HG02884 (cell line): Measurements from ENCODE around the gene SHF.
"Not testable (repeated sequence)": the region's sequence is repeated elsewhere in the genome, so short reads cannot be mapped to it uniquely, and the experiment has no call there.

Experiments used
- ATAC-seq: cut with Tn5 transposase; IDR thresholded peaks from one replicate; pipeline ENCODE4 v1.9.1; 2021; ENCODE audit warnings: mild to moderate bottlenecking, moderate library complexity; ENCODE audit not compliant: unreplicated experiment

Gene SHF, protein sequence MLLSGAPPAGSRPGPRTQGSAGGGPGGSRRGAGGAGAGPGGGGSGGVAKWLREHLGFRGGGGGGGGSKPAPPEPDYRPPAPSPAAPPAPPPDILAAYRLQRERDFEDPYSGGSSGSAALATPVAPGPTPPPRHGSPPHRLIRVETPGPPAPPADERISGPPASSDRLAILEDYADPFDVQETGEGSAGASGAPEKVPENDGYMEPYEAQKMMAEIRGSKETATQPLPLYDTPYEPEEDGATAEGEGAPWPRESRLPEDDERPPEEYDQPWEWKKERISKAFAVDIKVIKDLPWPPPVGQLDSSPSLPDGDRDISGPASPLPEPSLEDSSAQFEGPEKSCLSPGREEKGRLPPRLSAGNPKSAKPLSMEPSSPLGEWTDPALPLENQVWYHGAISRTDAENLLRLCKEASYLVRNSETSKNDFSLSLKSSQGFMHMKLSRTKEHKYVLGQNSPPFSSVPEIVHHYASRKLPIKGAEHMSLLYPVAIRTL

DNA sequence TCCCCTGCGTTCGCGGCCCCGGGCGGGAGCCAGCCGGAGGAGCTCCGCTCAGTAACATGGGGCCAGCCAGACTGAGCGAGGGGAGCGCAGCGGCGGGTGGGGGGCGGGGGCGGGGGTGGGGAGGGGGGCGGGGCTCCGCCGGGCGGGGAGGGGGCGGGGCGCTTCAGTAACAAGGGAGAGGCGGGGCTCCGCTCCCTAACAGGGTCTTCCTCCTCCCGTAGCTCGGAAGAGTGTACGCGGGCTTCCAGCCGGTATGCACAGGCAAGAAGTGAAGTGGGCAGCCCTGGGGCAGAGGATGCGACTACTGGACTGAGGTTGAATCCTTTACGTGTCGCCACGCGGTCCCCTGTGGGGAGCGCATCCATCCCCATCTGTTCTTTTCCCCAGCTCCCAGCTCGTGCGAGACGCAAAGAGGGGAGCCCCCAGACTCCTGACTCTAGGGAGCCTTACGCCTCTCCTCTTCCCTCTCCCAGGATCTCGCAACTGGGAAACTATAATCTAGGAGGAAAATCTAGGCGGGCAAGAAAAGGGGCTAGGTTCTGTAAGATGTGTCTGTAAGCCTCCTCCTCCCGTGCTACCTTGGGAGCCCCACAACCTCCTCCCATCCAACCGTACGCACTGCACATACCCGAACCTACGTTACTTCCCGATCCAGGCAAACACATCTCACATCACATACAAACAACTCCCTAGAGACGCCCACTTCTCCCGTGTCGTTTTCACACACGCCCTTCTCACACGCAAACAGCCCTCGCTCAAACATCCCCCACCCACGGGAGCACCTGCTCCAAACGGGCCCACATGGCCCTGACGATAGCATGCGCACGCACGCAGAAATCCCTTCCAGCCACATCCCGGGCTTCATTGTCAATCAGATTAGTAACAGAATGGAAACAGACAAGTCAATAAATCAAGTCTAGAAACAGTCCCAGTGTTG, at the start of gene SHF:
Gene SHF (minus strand): TSS at position 73 of the 937 bp plus-strand sequence. CDS start 15 bp downstream, at position 58.
- no peak for ATAC-seq

DNA sequence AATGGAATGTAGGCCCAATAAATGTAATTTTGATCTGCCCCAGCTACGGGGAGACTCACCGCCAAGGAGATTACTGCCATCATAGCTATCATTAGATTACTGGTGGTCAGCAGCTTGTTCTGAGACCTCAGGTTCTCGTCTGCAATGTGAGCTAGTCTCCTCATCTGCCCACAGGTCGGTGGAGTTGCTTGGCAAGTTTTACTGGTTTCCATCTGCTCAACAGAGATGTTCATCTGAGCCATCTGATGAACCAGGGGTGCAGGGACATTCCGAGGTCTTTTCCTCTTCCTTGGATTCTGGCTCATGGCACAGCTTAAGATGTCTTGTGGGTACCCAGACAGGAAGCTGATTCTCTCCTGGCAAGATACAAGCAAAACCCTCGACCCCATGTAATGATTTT, 49.0 kb upstream of the SHF start:
- not testable (repeated sequence) for ATAC-seq

DNA sequence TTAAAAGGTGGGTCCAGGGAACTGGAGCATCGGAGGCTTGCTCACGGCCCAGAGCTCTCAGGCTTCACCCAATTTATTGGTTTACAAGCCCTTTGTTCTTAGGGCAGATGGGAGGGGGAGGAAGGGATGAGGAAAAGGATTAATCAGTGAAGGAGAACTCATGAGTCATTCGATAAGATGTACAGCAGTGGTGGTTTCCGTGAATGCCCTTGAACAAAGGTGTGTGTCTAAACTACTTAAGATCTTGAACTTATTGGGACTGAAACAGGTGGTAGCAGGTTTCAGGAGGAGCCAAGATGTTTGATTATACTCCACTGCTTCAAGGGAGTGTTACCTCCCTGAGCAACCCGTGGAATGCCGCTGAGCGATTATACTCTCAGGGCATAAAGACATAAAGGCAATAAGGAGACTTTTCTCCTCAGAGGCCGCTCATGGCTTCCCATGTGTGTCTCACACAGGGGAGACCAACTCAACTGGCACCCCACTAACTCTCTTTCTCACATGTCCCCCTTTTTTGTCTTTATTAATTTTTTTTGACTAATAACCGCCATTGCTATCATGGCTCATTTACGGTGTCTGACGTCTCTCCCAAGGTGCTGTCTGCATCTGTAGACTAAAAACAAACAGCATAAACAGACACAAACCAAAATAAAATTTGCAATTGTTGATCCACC, 46.9 kb upstream of the SHF start:
- ATAC-seq = no peak

DNA sequence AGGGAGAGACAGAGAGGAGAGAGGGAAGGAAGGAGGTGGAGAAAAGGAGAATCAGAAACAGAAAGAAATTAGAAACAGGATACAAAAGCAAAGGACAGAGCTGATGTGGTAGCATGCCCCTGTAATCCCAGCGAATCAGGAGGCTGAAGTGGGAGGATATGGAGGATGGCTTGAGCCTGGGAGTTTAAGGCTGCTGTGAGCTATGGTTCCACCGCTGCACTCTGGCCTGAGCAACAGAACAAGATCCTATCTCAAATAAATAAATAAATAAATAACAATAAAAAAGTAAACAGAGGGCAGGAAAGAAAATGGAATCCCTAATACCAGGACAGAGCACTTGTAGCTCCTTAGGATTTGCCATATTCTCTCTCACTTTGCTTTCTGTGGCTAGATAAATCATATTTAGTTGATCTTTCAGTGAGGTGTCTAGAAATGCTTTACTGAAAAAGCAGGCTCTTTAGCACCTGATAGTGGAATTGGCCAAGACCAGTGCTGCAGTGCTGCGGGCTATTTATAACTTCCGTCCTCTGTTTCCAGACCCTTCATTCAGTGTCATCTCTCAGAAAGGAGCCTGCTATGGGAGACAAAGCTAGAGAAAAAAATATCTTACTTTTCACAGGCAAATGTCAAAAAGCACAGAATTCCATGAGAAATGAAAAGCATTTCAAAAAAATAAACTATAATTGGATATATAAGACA, 44.2 kb upstream of the SHF start:
- no peak for ATAC-seq

DNA sequence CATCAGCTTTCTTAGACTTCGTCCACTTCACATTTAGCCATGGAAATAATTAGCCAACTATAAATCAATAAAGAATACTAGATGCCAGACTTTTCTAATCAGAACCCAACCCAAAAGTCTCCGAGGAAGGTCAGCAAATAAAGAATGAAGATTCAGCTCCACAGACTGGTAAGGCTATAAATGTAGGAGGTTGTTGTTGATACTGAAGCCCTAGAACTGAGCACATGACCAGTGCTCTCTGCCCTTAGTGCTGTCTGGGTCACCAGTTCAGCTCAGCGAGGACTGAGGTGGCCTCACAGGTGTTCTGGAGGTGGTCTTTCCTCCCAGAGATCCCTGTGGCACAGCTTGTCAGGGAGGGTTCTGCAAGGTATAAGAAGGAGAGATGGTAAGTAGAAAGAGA, 43.4 kb upstream of the SHF start:
- no peak for ATAC-seq

DNA sequence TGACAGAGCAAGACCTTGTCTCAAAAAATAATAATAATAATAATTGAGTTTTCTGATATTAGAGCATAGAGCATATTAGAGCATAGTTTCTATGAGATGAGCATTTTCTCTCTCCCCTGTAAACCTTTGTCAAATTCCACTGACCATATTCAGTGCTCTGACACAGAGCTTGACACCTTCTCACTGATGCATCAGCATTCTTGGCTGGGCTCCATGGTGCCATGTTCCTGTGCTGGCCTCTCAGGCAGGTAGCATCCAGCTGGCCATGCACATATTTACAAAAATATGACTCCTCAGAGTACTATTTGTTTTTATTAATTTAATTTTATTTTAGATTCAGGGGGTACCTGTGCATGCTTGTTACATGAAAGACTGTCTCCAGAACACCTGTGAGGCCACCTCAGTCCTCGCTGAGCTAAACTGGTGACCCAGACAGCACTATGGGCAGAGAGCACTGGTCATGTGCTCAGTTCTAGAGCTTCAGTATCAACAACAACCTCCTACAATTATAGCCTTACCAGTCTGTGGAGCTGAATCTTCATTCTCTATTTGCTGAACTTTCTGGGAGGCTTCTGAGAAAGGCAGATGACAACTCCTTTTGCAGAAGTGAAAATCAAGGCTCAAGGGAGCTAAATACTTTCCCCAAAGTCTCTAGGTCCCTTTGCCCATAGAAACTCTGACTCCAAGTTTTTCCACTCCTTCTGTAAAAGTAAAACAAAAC, 42.6 kb upstream of the SHF start:
- ATAC-seq = no peak

DNA sequence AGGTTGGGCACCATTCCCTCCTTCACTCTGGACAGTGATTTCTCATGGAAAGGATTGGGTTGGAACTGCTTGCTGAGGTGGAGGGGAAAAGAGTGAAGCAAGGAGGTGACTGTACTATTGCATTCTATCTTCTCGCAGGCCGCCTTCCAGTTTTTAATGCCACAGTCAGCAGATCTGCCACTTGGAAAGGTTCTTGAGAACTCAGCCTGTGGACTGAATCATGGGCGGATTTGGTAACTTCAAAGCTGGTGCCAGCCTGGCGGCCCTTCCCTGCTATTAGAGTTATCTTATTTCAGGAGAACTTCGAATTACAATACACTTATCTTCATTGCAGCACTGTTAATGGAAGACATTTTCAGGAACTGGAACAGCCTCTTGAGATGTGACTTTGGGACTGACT, 41.2 kb upstream of the SHF start:
- ATAC-seq = no peak

DNA sequence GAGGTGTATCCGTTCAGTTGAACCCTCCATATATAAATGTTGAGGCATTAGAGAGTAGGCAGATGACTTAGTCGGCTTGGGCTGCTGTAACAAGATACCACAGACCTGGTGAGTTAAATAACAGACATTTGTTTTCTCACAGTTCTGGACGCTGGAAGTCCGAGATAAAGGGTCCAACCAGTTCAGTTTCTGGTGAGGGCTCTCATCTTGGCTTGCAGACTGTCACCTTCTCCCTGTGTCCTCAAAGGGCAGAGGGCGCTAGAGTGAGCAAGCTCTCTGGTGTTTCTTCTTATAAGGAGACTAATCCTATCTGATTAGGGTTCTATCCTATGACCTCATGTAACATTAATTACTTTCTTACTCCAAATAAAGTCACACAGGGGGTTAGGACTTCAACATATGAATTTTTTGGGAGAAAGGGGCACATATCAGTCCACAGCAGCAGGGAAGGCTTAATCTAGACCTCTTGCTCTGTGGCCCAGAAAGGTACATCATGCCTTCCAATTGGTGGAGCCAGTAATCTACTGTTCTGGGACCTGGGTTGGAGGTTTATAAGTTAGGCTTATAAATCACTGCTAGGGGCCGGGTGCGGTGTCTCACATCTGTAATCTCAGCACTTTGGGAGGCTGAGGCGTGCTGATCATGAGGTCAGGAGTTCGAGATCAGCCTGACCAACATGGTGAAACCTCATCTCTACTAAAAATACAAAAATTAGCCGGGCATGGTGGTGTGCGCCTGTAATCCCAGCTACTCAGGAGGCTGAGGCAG, 37.9 kb upstream of the SHF start:
- ATAC-seq = no peak

DNA sequence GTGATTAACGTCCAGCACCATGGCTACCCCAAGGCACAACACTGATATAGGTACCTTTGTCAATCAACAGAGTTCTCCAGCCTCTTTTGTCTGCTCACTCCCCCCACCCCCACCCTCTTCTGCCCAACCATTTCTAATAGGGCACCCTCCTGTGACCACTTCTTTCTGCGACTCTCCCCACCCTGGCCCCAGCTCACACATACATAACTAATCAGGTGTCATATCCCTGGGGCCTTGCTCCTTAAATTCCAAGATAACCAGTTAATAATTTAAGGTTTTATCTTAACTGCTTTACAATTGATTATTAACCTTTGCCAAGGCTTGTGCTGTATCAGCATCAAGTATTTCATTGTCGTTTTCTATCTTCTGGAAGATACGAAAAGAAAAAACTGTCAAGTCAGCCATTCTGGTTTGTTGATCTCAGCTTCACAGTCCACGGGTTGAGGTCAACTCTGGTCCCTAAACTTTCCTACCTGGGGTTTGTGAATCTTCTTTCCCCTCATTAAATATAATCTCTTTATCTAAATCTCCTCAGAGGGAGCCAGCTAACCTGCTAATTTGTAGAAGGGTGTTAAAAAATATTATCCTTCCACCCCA, 37.0 kb upstream of the SHF start:
- no peak for ATAC-seq

DNA sequence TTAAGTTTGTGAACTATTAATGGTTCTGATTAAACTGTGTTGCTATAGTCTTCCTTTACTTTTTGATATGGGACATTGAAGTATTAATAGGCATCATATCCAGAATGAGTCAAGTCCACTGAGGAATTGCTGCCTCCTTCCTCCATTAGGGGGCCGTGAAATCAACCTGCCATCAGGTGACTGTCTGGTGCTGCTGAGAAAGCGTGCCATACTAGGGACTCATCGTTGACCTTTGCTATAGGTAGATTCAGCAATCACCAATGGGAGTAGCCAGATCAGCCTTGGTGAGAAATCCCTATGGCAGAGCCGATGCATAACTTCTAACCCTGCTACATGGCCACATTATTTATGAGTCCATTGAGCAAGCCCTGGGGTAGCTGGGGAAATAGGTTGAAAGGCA, 34.2 kb upstream of the SHF start:
- ATAC-seq = no peak

DNA sequence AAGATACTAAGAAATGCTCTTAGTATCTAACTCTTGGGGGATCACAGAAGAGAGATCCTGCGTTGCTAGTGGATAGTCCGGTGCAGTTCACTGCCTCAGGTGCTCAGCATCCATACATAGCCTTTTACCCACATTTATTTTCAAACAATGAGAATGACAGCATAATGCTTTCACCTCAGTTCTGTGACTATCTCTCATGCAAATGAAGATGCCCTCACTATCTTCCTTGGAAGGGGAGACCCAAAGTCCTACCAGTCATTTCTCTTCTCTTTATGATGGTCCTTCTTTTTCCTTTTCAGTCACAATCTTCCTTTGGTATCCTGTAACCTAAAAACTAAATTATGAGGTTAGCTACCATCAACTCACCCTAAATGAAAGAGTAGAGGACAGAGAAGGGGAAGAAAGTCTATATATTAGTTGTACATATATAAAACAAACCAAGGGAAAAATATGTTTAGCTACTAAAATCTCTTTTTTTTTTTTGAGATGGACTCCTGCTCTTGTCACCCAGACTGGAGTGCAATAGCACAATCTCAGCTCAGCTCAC, 33.4 kb upstream of the SHF start:
- ATAC-seq = no peak

DNA sequence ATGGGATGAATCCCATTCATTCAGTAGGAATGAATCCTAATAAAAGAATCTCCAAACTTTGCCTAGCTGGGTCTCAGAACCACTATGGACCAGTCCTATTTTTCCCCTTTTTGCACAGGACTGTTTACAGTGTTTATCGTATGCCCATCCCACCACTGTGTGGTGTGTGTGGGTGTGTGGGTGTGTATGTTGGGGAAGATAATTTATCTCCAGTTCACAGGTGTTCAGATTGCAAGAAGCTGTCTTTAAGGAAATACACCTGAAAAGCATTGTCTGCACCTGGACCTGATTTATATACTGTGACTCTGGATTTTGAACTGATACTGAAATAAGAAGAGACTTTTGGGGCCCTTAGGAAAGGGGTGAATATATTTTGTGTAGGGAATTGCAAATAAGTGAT, 24.7 kb upstream of the SHF start:
- ATAC-seq = no peak

DNA sequence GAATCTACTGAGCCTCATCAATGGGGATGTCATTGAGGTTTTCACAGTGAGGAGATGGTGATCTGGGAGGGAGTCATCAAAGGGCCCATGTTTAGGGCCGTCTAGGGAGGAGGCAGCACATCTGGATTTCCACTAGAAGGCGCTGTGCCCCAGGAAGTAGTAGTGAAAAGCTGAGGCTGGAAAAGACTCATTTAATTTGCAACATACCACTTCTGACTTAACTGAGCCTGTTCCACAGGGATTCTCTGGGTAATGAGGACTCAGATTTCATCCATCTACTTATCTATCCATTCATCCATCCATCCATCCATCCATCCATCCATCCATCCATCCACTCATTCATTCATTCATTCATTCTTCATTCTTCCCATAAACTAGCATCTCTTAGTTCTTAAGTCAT, 17.4 kb upstream of the SHF start:
- ATAC-seq = no peak

DNA sequence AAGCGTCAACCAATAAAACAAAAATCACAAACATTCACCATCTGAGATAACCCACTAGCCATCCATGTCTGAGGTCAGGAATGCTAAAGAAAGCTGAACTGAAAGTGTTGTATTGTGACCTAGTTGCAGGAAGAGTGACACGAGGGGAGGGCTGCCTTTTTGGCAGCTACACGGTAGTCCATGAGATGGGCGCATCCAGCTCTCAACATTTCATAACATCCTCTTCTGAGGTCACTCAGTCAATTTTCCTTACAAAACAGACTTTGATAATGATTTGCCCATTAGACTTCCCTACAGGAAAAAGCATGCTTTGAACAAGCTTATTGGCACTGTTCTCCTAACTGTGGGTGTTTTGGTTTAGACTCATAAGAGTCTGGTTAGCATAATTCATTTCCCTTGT, 15.4 kb upstream of the SHF start:
- no peak for ATAC-seq

DNA sequence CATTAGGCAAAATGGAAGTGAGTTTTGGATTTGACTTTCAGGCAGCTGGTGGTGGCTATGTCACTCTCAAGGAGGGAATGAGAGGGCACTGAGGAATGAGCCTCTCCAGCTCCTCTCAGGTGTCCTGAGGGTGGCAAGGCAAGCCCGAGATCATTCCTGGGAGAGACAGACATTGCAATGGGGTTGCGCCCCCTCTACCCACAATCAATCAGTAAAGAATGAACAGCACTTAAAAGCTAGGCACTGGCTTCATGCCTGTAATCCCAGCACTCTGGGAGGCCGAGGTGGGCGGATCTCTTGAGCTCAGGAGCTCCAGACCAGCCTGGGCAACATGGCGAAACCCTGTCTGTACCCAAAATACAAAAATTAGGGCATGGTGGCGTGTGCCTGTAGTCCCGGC, 14.1 kb upstream of the SHF start:
- no peak for ATAC-seq

DNA sequence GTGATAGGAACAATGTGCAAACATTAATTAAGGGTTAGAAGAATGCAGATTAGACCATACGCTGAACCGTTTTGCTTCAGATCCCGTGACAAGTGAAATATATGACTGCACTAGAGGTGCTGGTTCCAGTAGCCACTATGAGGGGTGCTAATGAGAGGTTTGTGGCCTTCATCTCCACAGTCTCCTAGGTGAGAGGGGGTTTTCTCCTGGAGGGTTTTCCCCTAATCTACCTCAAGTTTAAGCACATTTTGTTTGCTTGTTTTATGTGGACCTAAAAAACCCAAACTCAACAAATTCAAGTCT, 13.7 kb upstream of the SHF start:
- ATAC-seq = no peak

DNA sequence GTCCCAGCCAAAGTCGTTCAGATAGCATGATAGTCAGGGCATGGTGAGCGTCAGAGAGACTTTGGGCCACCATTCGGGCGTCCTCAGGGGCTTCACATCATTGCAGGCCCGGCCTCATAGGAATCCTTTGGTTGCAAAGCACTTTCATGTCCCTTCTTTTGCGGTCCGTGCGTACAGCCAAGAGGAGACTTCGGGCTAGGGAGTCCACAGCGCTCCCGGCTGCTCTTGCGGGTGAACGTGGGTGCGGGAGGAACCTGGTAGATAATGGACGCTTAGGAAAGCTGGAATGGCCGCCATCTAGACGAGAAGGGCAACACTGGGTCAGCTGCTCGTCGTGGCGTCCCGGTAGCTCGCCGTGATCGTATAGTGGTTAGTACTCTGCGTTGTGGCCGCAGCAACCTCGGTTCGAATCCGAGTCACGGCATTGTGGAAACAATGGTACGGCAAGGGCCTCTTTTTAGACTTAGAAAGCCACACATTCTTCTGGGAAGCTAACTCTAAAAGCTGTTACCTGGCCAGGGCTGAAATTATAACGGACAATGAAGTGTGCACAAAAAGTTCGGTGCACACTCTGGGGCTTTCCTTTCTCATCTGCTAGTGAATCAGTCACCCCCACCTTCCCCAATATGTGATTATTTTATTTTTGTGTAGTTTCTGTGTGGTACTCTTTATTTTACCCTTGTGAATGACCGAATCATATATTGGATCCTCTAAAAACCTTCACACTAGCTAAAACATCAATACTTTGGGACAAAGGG, 13.2 kb upstream of the SHF start:
- ATAC-seq = no peak
